ENCODE results near the gene ACTC1.
A peak's percentile ranks its signal among the peaks of the same experiment; 100 is the strongest.

ACTC1 gene

GRCh38 chr15:34804113-34804512 lies 8.8 kb upstream of the ACTC1 start:
- Histone ChIP-seq H2AK5ac (ENCODE audit: low read length) (no peak overlapping the region), H3K56ac (ENCODE audit: low read length) (no peak overlapping the region), H3K9ac (ENCODE audit: low read length) (no peak overlapping the region), H2BK120ac (ENCODE audit: low read depth, low read length) (no peak overlapping the region), H3K36me3 (ENCODE audit: control insufficient read depth, insufficient read depth, low read length) (no peaks in the 10 kb centered on the region), H3K18ac (ENCODE audit: low read length) (no peak overlapping the region), H4K8ac (ENCODE audit: low read depth, low read length) (no peak overlapping the region), H3K4ac (ENCODE audit: low read depth, low read length) (no peak overlapping the region), H3K79me1 (ENCODE audit: low read length) (no peaks in the 10 kb centered on the region), H3K23ac (ENCODE audit: low read length) (no peak overlapping the region), H4K5ac (ENCODE audit: low read length) (no peak overlapping the region), H3K4me2 (ENCODE audit: low read length) (no peak overlapping the region), H2BK15ac (replicated peaks; ENCODE audit: low read depth) (no peak overlapping the region), H3K4me1 (ENCODE audit: control insufficient read depth, low read depth, low read length) (peaks cover 6% of the 10 kb centered on the region), H3K27me3 (ENCODE audit: insufficient read depth, low read length, poor library complexity) (no peaks in the 10 kb centered on the region), H3K27ac (ENCODE audit: low read depth, low read length) (no peak overlapping the region), H2BK5ac (ENCODE audit: low read length) (no peak overlapping the region), H3K4me3 (ENCODE audit: low read length) (no peak overlapping the region), H3K79me2 (ENCODE audit: control insufficient read depth, insufficient read depth, low read length) (no peaks in the 10 kb centered on the region)
- no CpG with 5 or more reads among the region's 2 CpGs for WGBS (ENCODE audit: extremely low coverage, insufficient coverage, low lambda C conversion rate)
- DNase-seq: no peak

- no peak overlapping the region for H3K9ac ChIP-seq (ENCODE audit: low read length)
- no peak overlapping the region for H3K23ac ChIP-seq (ENCODE audit: low read length)
- H2BK120ac ChIP-seq (ENCODE audit: low read depth, low read length): peak overlapping the region; percentile 10
- peaks cover 8% of the 10 kb centered on the region for H3K4me1 ChIP-seq (ENCODE audit: control insufficient read depth, low read depth, low read length)
- WGBS (ENCODE audit: extremely low coverage, insufficient coverage, low lambda C conversion rate): 100% methylated on average over 1 of the region's 7 CpGs
- H4K8ac ChIP-seq (ENCODE audit: low read depth, low read length): no peak overlapping the region
- no peak overlapping the region for H3K56ac ChIP-seq (ENCODE audit: low read length)
- H2BK5ac ChIP-seq (ENCODE audit: low read length): no peak overlapping the region
- no peak overlapping the region for H3K4ac ChIP-seq (ENCODE audit: low read depth, low read length)
- H3K36me3 ChIP-seq (ENCODE audit: control insufficient read depth, insufficient read depth, low read length): no peaks in the 10 kb centered on the region
- H3K4me2 ChIP-seq (ENCODE audit: low read length): no peak overlapping the region
- H4K5ac ChIP-seq (ENCODE audit: low read length): no peak overlapping the region
- H2AK5ac ChIP-seq (ENCODE audit: low read length): no peak overlapping the region
- H3K79me1 ChIP-seq (ENCODE audit: low read length): no peaks in the 10 kb centered on the region
- no peaks in the 10 kb centered on the region for H3K79me2 ChIP-seq (ENCODE audit: control insufficient read depth, insufficient read depth, low read length)
- DNase-seq: no peak
- no peak overlapping the region for H3K18ac ChIP-seq (ENCODE audit: low read length)
- no peaks in the 10 kb centered on the region for H3K27me3 ChIP-seq (ENCODE audit: insufficient read depth, low read length, poor library complexity)
- no peak overlapping the region for H3K27ac ChIP-seq (ENCODE audit: low read depth, low read length)
- no peak overlapping the region for H2BK15ac ChIP-seq (replicated peaks; ENCODE audit: low read depth)
- H3K4me3 ChIP-seq (ENCODE audit: low read length): no peak overlapping the region
Measured at GRCh38 chr15:34802803-34803750, 7.7 kb upstream of the ACTC1 start.

- Histone ChIP-seq H4K5ac (ENCODE audit: low read length) (no peak overlapping the region), H2BK120ac (ENCODE audit: low read depth, low read length) (no peak overlapping the region), H2AK5ac (ENCODE audit: low read length) (no peak overlapping the region), H3K79me2 (ENCODE audit: control insufficient read depth, insufficient read depth, low read length) (no peaks in the 10 kb centered on the region), H3K4ac (ENCODE audit: low read depth, low read length) (no peak overlapping the region), H3K4me1 (ENCODE audit: control insufficient read depth, low read depth, low read length) (peaks cover 8% of the 10 kb centered on the region), H3K9ac (ENCODE audit: low read length) (no peak overlapping the region), H3K4me3 (ENCODE audit: low read length) (no peak overlapping the region), H3K4me2 (ENCODE audit: low read length) (no peak overlapping the region), H3K27me3 (ENCODE audit: insufficient read depth, low read length, poor library complexity) (no peaks in the 10 kb centered on the region), H3K27ac (ENCODE audit: low read depth, low read length) (no peak overlapping the region), H2BK15ac (replicated peaks; ENCODE audit: low read depth) (no peak overlapping the region), H3K56ac (ENCODE audit: low read length) (no peak overlapping the region), H3K18ac (ENCODE audit: low read length) (no peak overlapping the region), H3K79me1 (ENCODE audit: low read length) (no peaks in the 10 kb centered on the region), H2BK5ac (ENCODE audit: low read length) (no peak overlapping the region), H4K8ac (ENCODE audit: low read depth, low read length) (no peak overlapping the region), H3K23ac (ENCODE audit: low read length) (no peak overlapping the region), H3K36me3 (ENCODE audit: control insufficient read depth, insufficient read depth, low read length) (no peaks in the 10 kb centered on the region)
- WGBS (ENCODE audit: extremely low coverage, insufficient coverage, low lambda C conversion rate): no CpG with 5 or more reads among the region's 1 CpG
- no peak for DNase-seq
Measured at GRCh38 chr15:34802371-34802770, 7.0 kb upstream of the ACTC1 start.

- peaks cover 11% of the 10 kb centered on the region for H3K4me1 ChIP-seq (ENCODE audit: control insufficient read depth, low read depth, low read length)
- WGBS (ENCODE audit: extremely low coverage, insufficient coverage, low lambda C conversion rate): no CpG with 5 or more reads among the region's 16 CpGs
Measured at GRCh38 chr15:34799149-34800101, 4.1 kb upstream of the ACTC1 start.

GRCh38 chr15:34796847-34797435 lies 1.6 kb upstream of the ACTC1 start:
- Histone ChIP-seq H3K27ac (ENCODE audit: low read depth, low read length) (no peak overlapping the region), H4K5ac (ENCODE audit: low read length) (no peak overlapping the region), H3K79me2 (ENCODE audit: control insufficient read depth, insufficient read depth, low read length) (peaks cover 3% of the 10 kb centered on the region), H3K4ac (ENCODE audit: low read depth, low read length) (no peak overlapping the region), H2AK5ac (ENCODE audit: low read length) (no peak overlapping the region), H3K9ac (ENCODE audit: low read length) (no peak overlapping the region), H3K4me2 (ENCODE audit: low read length) (no peak overlapping the region), H4K8ac (ENCODE audit: low read depth, low read length) (no peak overlapping the region), H2BK5ac (ENCODE audit: low read length) (no peak overlapping the region), H2BK120ac (ENCODE audit: low read depth, low read length) (no peak overlapping the region), H2BK15ac (replicated peaks; ENCODE audit: low read depth) (no peak overlapping the region), H3K27me3 (ENCODE audit: insufficient read depth, low read length, poor library complexity) (no peaks in the 10 kb centered on the region), H3K18ac (ENCODE audit: low read length) (no peak overlapping the region), H3K4me3 (ENCODE audit: low read length) (no peak overlapping the region), H3K4me1 (ENCODE audit: control insufficient read depth, low read depth, low read length) (peaks cover 11% of the 10 kb centered on the region), H3K79me1 (ENCODE audit: low read length) (peaks cover 2% of the 10 kb centered on the region), H3K56ac (ENCODE audit: low read length) (no peak overlapping the region), H3K36me3 (ENCODE audit: control insufficient read depth, insufficient read depth, low read length) (peaks cover 2% of the 10 kb centered on the region), H3K23ac (ENCODE audit: low read length) (no peak overlapping the region)
- WGBS (ENCODE audit: extremely low coverage, insufficient coverage, low lambda C conversion rate): no CpG with 5 or more reads among the region's 5 CpGs
- DNase-seq: no peak

More at GRCh38 chr15:34799149-34800101, 4.1 kb upstream of the ACTC1 start:
- no peak overlapping the region for H4K5ac ChIP-seq (ENCODE audit: low read length)
- H3K56ac ChIP-seq (ENCODE audit: low read length): peak overlapping the region; percentile 71
- H3K4me2 ChIP-seq (ENCODE audit: low read length): no peak overlapping the region
- no peak overlapping the region for H3K4me3 ChIP-seq (ENCODE audit: low read length)
- H2BK120ac ChIP-seq (ENCODE audit: low read depth, low read length): no peak overlapping the region
- H3K79me2 ChIP-seq (ENCODE audit: control insufficient read depth, insufficient read depth, low read length): no peaks in the 10 kb centered on the region
- peak overlapping the region; percentile 45 for H3K27ac ChIP-seq (ENCODE audit: low read depth, low read length)
- no peak overlapping the region for H3K9ac ChIP-seq (ENCODE audit: low read length)
- H2BK5ac ChIP-seq (ENCODE audit: low read length): peak overlapping the region; percentile 44
- DNase-seq: peak; percentile 92
- no peaks in the 10 kb centered on the region for H3K79me1 ChIP-seq (ENCODE audit: low read length)
- H2AK5ac ChIP-seq (ENCODE audit: low read length): no peak overlapping the region
- no peak overlapping the region for H4K8ac ChIP-seq (ENCODE audit: low read depth, low read length)
- H3K27me3 ChIP-seq (ENCODE audit: insufficient read depth, low read length, poor library complexity): no peaks in the 10 kb centered on the region
- H2BK15ac ChIP-seq (replicated peaks; ENCODE audit: low read depth): no peak overlapping the region
- no peak overlapping the region for H3K23ac ChIP-seq (ENCODE audit: low read length)
- no peak overlapping the region for H3K4ac ChIP-seq (ENCODE audit: low read depth, low read length)
- no peaks in the 10 kb centered on the region for H3K36me3 ChIP-seq (ENCODE audit: control insufficient read depth, insufficient read depth, low read length)
- no peak overlapping the region for H3K18ac ChIP-seq (ENCODE audit: low read length)

Measured in mesendoderm (in vitro differentiated cells).